SK-N-SH treated with all-trans-retinoic acid at 6 μM for 48 hours (cell line): ENCODE data around the gene PGBD4.

ENCODE experiments used
- BACH2 ChIP-seq: fragments of 250-450 bp; sonication (Bioruptor Pico); IDR thresholded peaks from 2 replicates; pipeline ENCODE4 v1.9.0; 2021; ENCODE audit warnings: mild to moderate bottlenecking, borderline replicate concordance
- PATZ1 ChIP-seq: fragments of 250-450 bp; sonication (Bioruptor Pico); IDR thresholded peaks from 2 replicates; pipeline ENCODE4 v1.8.0; 2020; ENCODE audit warnings: mild to moderate bottlenecking, moderate library complexity, borderline replicate concordance
- RARB ChIP-seq: fragments of 250-450 bp; sonication (Bioruptor Pico); IDR thresholded peaks from 2 replicates; pipeline ENCODE4 v1.8.0; 2021; ENCODE audit warnings: mild to moderate bottlenecking, moderate library complexity
- TSHZ2 ChIP-seq: fragments of 250-450 bp; sonication (Bioruptor Pico); IDR thresholded peaks from 2 replicates; pipeline ENCODE4 v1.5.0; 2020; ENCODE audit warnings: mild to moderate bottlenecking, moderate library complexity

GRCh38 chr15:34101366-34102174, at the start of gene PGBD4, which contains the start of gene EMC7:
- TF ChIP-seq PATZ1 (CRISPR knock-in tag) (no peak), TSHZ2 (CRISPR knock-in tag) (no peak), RARB (CRISPR knock-in tag) (no peak), BACH2 (no peak)
